NCI-H128 (cell line): Measurements from ENCODE around the gene SFMBT2.
"Not testable (repeated sequence)": the region's sequence is repeated elsewhere in the genome, so short reads cannot be mapped to it uniquely, and the experiment has no call there.

Experiments used
- DNase-seq: peaks from one replicate; lab custom pipeline; 2025; ENCODE audit not compliant: unreplicated experiment; lab: John Stamatoyannopoulos, UW

SFMBT2 gene

DNA sequence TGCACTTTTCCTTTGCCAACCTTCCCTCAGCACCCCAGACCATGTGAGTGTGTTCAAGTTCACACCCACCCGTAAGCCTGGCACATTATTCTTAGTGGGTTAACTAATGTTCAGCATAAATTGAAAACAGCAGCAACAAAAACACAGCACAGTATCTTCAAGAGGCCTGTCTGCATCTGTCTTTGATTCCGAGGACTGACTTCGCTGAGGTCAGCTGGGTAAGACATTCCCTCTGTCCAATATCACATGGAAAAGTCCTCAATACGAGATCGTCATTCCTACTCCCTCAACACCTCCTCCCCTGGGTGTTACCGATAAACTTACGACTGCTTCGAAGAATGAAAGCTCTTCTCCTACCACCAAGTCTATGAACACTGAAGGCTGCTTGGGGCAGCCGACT is 218.8 kb downstream of the SFMBT2 start:
- no peak for DNase-seq

- not testable (repeated sequence) for DNase-seq
Observed at GRCh38 chr10:7190772-7191171, 220.1 kb downstream of the SFMBT2 start.

GRCh38 chr10:7189909-7190308 is 220.9 kb downstream of the SFMBT2 start:
- no peak for DNase-seq

GRCh38 chr10:7188456-7189050 is 222.3 kb downstream of the SFMBT2 start:
- DNase-seq: no peak

DNA sequence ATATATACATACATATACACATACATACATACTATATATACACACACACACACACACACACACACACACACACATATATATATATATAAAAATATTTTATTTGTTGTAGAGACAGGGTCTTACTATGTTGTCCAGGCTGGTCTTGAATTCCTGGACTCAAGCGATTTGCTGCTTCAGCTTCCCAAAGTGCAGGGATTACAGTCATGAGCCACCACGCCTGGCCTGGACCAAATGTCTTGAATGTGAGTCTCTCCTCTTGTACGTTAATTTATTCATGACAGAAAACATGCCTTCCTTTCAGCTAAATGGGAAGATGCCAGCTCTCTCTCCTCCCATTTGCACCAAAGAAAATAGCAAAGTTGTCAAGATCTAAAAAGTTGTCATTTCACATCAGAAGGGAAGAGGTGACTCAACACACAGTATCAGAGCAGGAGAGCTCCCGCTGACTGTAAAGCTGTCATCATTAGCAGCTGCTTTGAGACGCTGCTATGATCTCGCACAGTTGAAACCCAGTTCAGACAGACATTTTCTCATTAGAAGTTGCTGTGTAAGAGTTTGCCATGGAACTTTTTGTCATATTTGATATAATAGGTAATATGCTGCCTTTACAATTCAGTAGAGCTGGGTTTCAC is 224.3 kb downstream of the SFMBT2 start:
- DNase-seq: no peak

DNA sequence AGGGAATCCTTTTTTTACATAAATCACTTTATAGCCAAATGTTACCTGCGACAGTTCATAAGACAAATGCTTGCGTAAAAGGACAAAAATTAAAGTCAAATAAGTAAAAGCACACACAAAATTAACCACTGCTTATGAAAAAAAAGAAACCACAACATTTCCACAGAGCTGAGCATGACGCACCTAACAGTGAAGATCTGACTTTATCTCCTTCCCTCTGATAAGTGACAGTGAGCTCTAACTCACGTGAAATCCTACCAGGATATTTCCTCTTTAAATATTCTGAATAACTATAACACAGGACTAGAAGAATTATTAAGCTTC is 225.5 kb downstream of the SFMBT2 start:
- no peak for DNase-seq

GRCh38 chr10:7184660-7185366 is 226.0 kb downstream of the SFMBT2 start:
- DNase-seq: no peak

- not testable (repeated sequence) for DNase-seq
Observed at GRCh38 chr10:7184116-7184515, 226.7 kb downstream of the SFMBT2 start.

DNA sequence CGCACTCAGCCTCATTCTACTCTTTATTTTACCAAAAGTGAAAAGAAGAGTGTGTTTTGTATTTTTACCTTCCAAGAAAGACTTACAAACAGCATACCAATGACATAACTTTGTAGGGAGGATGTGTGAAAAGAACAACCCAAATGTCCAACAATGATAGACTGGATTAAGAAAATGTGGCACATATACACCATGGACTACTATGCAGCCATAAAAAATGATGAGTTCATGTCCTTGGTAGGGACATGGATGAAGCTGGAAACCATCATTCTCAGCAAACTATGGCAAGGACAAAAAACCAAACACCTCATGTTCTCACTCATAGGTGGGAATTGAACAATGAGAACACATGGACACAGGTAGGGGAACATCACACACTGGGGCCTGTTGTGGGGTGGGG is 228.5 kb downstream of the SFMBT2 start:
- not testable (repeated sequence) for DNase-seq

DNA sequence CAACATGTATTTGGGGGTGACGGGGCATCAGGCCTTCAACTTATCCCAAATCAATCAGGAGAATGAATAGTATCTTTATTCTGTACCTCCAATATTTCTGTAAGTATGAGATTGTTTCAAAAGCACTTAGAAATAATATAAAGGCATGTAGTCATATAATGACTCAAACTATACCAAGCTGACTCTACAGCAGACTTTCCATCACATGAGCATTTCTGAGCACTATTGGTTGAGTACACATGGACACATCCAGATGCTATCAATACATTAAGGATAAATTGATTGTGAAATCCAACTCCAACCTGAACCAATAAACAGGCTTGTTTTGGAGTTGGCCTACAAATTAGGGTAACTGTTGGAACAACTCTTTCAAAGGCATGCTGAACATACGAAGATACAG is 229.4 kb downstream of the SFMBT2 start:
- no peak for DNase-seq

GRCh38 chr10:7179536-7179935 is 231.3 kb downstream of the SFMBT2 start:
- DNase-seq: no peak

DNA sequence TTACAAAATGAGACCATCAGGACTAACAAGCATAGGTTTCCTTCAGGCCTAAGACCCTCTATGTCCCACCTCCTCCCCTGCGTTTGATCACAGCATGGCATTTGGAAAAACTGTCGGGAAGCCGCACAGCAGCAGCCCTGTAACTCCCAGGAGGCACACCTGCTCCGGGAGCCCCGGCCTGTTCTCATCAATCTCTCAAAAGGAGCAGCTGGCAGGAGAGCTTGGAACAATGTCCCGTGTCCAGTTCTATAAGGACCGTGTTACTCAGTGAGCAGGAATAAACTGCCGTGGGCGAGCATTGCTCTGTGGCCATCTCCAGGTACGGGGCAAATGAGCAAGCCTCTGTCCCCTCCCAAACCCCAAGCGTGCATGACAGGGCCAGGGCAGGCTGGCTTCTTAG is 236.9 kb downstream of the SFMBT2 start:
- DNase-seq: no peak

DNA sequence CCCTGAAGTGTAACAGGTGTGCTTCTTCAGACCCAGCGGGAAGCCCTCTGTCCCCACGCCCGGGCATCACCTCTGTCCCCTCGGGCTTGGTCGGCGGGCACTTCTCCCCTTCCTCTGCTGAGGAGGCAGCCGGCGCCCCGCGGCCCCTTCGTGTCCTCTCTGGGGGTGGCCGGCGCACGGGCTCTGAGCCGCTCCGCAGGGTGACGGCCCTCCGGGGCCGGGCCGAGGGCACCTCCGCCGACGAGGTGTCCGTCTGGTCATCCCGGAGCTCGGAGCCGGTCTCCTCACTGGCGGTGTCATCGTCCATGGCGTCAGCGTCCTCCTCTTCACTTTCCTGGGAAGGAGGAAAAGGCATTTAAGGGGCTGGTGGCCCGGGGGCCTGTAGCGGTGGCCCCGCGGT is 239.0 kb downstream of the SFMBT2 start:
- DNase-seq: no peak

DNA sequence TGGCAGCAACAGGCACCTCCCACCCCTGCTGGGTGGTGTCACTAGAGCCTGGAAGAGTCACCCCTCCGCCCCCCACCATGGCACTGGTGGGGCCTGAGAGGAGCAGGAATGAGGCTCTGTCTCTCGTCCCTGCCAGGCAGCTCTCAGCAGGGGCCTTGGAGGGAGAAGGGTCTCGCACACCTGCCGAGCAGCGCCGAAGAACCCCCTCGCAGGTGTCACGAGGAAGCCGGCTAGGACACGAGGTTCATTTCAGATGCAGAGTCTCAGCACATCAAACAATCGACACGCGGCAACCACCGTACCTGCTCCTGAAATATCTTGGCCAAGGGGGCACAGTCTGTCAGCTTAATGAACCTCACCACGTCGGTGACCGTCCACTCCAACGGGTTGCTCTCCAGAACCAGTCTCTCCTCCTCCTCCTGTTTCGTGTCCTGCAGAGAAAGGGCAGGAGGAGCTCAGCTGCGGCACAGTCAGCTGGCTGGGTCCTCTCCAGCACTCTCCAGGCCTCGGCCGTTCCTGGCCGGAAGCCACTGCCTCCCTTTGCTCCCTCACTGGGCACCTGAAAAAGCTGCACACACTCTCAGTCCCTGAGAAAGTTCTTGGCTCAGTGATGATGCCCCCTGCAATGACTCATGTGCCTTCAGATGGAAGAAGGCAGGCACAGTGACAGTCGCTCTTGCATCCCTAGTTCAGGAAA is 240.1 kb downstream of the SFMBT2 start:
- DNase-seq: no peak

DNA sequence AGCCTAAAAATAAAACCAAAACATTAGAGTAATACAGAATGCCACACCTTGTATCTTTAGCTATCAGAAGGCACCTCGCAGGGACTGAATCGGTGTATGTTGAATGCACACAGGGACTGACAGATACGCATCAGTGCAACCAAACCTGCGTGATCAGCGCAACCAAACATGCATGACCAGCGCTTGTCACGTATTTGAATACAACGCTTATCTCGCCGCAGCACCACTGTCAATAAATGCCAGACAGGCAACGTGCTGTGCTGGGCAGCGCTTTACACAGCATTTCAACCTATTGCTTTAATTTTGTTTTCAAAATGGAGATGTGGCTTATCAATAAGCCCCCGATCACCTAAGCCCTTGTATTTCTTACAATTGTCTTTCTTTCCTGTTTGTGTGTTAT is 242.4 kb downstream of the SFMBT2 start:
- DNase-seq: no peak

GRCh38 chr10:7165500-7166177 is 245.2 kb downstream of the SFMBT2 start:
- no peak for DNase-seq

DNA sequence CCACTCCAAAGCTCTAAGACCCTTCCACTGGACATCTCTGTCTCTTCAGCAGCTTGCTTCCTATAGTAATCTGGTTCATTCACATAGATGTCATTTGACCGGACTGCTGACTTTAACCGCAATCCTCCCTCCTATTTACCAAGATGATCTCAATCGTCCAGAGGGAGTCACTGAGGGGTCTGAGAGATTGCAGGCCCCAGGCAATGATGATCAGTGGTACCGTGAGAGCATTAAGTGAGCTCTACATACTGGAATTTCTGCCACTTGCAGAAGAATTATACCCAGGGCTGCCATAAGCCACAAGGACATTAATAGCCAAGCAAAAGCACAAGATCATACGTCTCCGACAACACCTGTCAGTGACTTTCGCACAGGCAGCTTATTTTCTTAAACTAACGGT is 245.9 kb downstream of the SFMBT2 start:
- DNase-seq: no peak

- DNase-seq: no peak
Observed at GRCh38 chr10:7162331-7162730, 248.5 kb downstream of the SFMBT2 start.

DNA sequence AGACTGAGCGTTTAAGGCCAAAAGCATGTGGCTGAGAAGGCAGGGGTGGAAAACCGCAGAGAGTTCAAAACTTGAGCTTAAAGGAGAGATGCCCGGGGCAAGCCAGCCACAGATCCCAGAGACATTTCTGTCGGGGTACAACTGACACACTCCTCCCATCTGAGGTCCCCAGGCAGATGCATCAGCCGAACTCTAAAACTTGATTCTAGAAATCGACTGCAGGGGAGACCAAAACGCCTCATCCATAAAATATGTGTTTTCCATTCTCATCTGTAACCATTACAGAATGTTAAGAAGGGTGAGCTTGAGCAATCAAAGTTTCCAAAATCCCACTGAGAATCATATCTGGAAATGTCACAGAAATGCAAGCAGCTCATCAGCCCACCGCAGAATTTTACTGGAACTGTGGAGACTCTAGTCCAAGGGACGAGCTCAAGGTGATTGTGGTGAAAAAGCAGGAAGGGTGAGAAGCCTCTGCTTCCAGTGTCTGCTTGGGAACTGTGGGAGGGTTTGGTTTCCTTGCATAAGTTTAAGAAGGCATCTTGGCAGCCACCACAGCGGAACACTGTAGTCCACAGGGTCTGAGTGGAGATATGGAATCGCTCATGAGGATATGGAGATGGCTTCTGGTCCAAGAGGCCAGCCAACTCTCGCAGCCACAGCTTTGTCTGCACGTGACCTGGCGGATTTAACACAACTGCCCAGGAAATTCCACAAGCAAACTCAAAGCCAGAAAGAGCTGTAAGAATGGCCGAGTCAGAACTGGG is 249.2 kb downstream of the SFMBT2 start:
- no peak for DNase-seq

DNA sequence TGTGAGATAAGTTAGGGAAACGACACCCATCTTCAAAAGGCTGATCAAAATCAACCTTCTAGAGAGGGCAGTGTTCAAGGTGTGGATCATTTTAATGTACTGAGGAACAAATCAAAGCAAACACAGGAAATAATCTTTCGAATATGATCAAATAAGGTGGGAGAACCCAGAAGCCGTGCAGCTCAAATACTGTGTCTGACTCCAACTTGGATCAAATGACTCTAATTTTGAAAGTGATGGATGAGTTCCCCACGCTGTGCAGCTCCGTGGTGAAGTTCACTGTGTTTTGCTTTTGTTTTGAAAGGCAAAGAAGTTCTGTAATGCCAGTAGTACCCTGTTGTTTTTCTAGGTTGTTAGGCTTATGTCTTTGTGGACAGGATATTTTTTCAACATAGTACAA is 250.9 kb downstream of the SFMBT2 start:
- no peak for DNase-seq

- no peak for DNase-seq
Observed at GRCh38 chr10:7159517-7159916, 251.3 kb downstream of the SFMBT2 start.
